ENCODE data around the gene CCDC3. TPM values are rescaled to one million over a fixed set of nuclear protein-coding genes. Genes with fewer than 3 reads are reported as not detected.

Gene CCDC3
- total RNA-seq (2021; fragmentation: NEBNext Ultra II Directional; extraction: Animal tissue kit (Norgen Biotek cat#: 25700)): under 1 TPM in 4 of 6 experiments, not detected in 2; 0.05 to 0.09 (median 0.07) TPM
- long read RNA-seq, partial matches to known transcripts: 0 of 2 reads
- long read RNA-seq, other reads (novel, unspliced or antisense): 2 of 2 reads

GRCh38 chr10:13001041-13001886 lies at the start of gene CCDC3:
Gene CCDC3, minus strand, starts transcription at chr10:13001713. Its CDS starts 143 bp downstream, at chr10:13001570.
- no peak within 1 kb of the TSS for H3K4me3 Mint-ChIP-seq
- no peaks in the 10 kb centered on the region for H3K4me1 Mint-ChIP-seq (ENCODE audit: low read depth)
- H3K9me3 Mint-ChIP-seq: peaks cover 11% of the 10 kb centered on the region; the same call in 1 of the 2 replicates
- H3K27me3 Mint-ChIP-seq (ENCODE audit: insufficient read depth): peaks cover 15% of the 10 kb centered on the region
- TF ChIP-seq CTCF (IDR thresholded peaks at IDR 0.05): no peak
- no peak within 1 kb of the TSS for H3K27ac Mint-ChIP-seq
- no peaks in the 10 kb centered on the region for H3K36me3 Mint-ChIP-seq (ENCODE audit: low read depth)
- DNase-seq: no peak

GRCh38 chr10:13051126-13051694 lies 49.7 kb upstream of the CCDC3 start:
- Mint-ChIP-seq H3K27me3 (ENCODE audit: insufficient read depth) (peaks cover 15% of the 10 kb centered on the region), H3K27ac (no peak overlapping the region), H3K4me3 (no peak overlapping the region), H3K4me1 (ENCODE audit: low read depth) (no peaks in the 10 kb centered on the region), H3K9me3 (no peaks in the 10 kb centered on the region), H3K36me3 (ENCODE audit: low read depth) (no peaks in the 10 kb centered on the region)
- no peak for TF ChIP-seq CTCF (IDR thresholded peaks at IDR 0.05)
- DNase-seq: no peak

GRCh38 chr10:13049774-13050420 lies 48.4 kb upstream of the CCDC3 start:
- no peaks in the 10 kb centered on the region for H3K9me3 Mint-ChIP-seq
- TF ChIP-seq CTCF (IDR thresholded peaks at IDR 0.05): no peak
- H3K27me3 Mint-ChIP-seq (ENCODE audit: insufficient read depth): peaks cover 9% of the 10 kb centered on the region
- no peaks in the 10 kb centered on the region for H3K4me1 Mint-ChIP-seq (ENCODE audit: low read depth)
- no peak for DNase-seq
- no peak overlapping the region for H3K27ac Mint-ChIP-seq
- no peaks in the 10 kb centered on the region for H3K36me3 Mint-ChIP-seq (ENCODE audit: low read depth)
- no peak overlapping the region for H3K4me3 Mint-ChIP-seq

- H3K27me3 Mint-ChIP-seq (ENCODE audit: insufficient read depth): peaks cover 8% of the 10 kb centered on the region
- H3K4me3 Mint-ChIP-seq: no peak overlapping the region
- H3K4me1 Mint-ChIP-seq (ENCODE audit: low read depth): no peaks in the 10 kb centered on the region
- no peak for TF ChIP-seq CTCF (IDR thresholded peaks at IDR 0.05)
- DNase-seq: no peak
- H3K36me3 Mint-ChIP-seq (ENCODE audit: low read depth): no peaks in the 10 kb centered on the region
- no peaks in the 10 kb centered on the region; the same call in 1 of the 2 replicates for H3K9me3 Mint-ChIP-seq
- no peak overlapping the region for H3K27ac Mint-ChIP-seq
Measured at GRCh38 chr10:13048762-13049161, 47.2 kb upstream of the CCDC3 start.

GRCh38 chr10:13047529-13048206 lies 46.2 kb upstream of the CCDC3 start:
- Mint-ChIP-seq H3K36me3 (ENCODE audit: low read depth) (no peaks in the 10 kb centered on the region), H3K9me3 (no peaks in the 10 kb centered on the region; the same call in 1 of the 2 replicates), H3K27ac (no peak overlapping the region), H3K4me1 (ENCODE audit: low read depth) (no peaks in the 10 kb centered on the region), H3K4me3 (no peak overlapping the region), H3K27me3 (ENCODE audit: insufficient read depth) (peaks cover 8% of the 10 kb centered on the region)
- no peak for TF ChIP-seq CTCF (IDR thresholded peaks at IDR 0.05)
- DNase-seq: no peak
